ENCODE data around the gene SFSWAP.

DNA sequence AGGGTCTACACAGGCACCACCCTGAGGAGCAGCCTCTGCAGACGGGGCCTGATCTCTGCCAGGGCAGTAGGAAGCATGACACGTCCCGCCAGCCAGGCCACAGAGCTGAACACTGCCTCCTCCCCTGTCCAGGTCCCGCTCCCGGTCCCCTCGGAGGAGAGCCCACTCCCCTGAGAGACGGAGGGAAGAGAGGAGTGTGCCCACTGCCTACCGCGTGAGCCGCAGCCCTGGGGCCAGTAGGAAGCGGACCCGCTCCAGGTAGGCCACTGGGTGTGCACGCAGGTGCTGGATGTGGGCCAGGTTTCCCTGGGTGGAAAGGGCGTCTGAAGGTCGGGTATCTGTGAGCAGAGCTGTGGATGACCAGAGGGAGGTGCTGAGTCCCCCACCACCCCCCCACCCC, 75.4 kb downstream of the SFSWAP start:
- TF ChIP-seq, protein P1, sequence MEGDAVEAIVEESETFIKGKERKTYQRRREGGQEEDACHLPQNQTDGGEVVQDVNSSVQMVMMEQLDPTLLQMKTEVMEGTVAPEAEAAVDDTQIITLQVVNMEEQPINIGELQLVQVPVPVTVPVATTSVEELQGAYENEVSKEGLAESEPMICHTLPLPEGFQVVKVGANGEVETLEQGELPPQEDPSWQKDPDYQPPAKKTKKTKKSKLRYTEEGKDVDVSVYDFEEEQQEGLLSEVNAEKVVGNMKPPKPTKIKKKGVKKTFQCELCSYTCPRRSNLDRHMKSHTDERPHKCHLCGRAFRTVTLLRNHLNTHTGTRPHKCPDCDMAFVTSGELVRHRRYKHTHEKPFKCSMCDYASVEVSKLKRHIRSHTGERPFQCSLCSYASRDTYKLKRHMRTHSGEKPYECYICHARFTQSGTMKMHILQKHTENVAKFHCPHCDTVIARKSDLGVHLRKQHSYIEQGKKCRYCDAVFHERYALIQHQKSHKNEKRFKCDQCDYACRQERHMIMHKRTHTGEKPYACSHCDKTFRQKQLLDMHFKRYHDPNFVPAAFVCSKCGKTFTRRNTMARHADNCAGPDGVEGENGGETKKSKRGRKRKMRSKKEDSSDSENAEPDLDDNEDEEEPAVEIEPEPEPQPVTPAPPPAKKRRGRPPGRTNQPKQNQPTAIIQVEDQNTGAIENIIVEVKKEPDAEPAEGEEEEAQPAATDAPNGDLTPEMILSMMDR (IDR thresholded peaks at IDR 0.05) = no peak
- no peak for TF ChIP-seq POLR2A (IDR thresholded peaks at IDR 0.05)

Data from tibial nerve (tissue), 3 donors.